ENCODE measurements around the gene SORCS1. TPM values are rescaled to one million over a fixed set of nuclear protein-coding genes. Genes with fewer than 3 reads are reported as not detected.

SORCS1 gene
- total RNA-seq (2021; fragmentation: NEBNext Ultra II Directional; extraction: Animal tissue kit (Norgen Biotek cat#: 25700)) = under 1 TPM in 3 of 6 experiments, not detected in 3; 0.09 to 0.14 (median 0.10) TPM
- long read RNA-seq = 0 reads

- TF ChIP-seq CTCF (IDR thresholded peaks at IDR 0.05) = no peak
- no peak for DNase-seq
- no peaks in the 10 kb centered on the region; the same call in 1 of the 2 replicates for H3K27me3 Mint-ChIP-seq (ENCODE audit: insufficient read depth)
- no peaks in the 10 kb centered on the region for H3K4me1 Mint-ChIP-seq (ENCODE audit: low read depth)
- H3K36me3 Mint-ChIP-seq (ENCODE audit: low read depth) = peaks cover 5% of the 10 kb centered on the region
- H3K4me3 Mint-ChIP-seq = no peak within 1 kb of the TSS
- peaks cover 23% of the 10 kb centered on the region for H3K9me3 Mint-ChIP-seq
- H3K27ac Mint-ChIP-seq = no peak within 1 kb of the TSS
Observed at GRCh38 chr10:107163881-107164861, at the start of gene SORCS1. SORCS1 (minus strand) TSS chr10:107164706.

GRCh38 chr10:107214261-107214660 lies 49.8 kb upstream of the SORCS1 start:
- no peak for TF ChIP-seq CTCF (IDR thresholded peaks at IDR 0.05)
- H3K9me3 Mint-ChIP-seq = peaks cover 43% of the 10 kb centered on the region
- no peak for DNase-seq
- H3K4me3 Mint-ChIP-seq = no peak overlapping the region
- H3K4me1 Mint-ChIP-seq (ENCODE audit: low read depth) = no peaks in the 10 kb centered on the region
- peaks cover 13% of the 10 kb centered on the region; the same call in 1 of the 2 replicates for H3K36me3 Mint-ChIP-seq (ENCODE audit: low read depth)
- peaks cover 3% of the 10 kb centered on the region for H3K27me3 Mint-ChIP-seq (ENCODE audit: insufficient read depth)
- no peak overlapping the region for H3K27ac Mint-ChIP-seq

- peaks cover 3% of the 10 kb centered on the region for H3K27me3 Mint-ChIP-seq (ENCODE audit: insufficient read depth)
Observed at GRCh38 chr10:107213861-107214260, 49.4 kb upstream of the SORCS1 start.

GRCh38 chr10:107206833-107207232 lies 42.3 kb upstream of the SORCS1 start:
- H3K9me3 Mint-ChIP-seq = peaks cover 49% of the 10 kb centered on the region
- H3K27ac Mint-ChIP-seq = no peak overlapping the region
- DNase-seq = no peak
- TF ChIP-seq CTCF (IDR thresholded peaks at IDR 0.05) = no peak
- H3K4me1 Mint-ChIP-seq (ENCODE audit: low read depth) = no peaks in the 10 kb centered on the region
- H3K27me3 Mint-ChIP-seq (ENCODE audit: insufficient read depth) = no peaks in the 10 kb centered on the region; the same call in 1 of the 2 replicates
- H3K4me3 Mint-ChIP-seq = no peak overlapping the region
- no peaks in the 10 kb centered on the region for H3K36me3 Mint-ChIP-seq (ENCODE audit: low read depth)

More at GRCh38 chr10:107213861-107214260, 49.4 kb upstream of the SORCS1 start:
- H3K9me3 Mint-ChIP-seq = peaks cover 43% of the 10 kb centered on the region
- no peak for DNase-seq
- H3K4me1 Mint-ChIP-seq (ENCODE audit: low read depth) = no peaks in the 10 kb centered on the region
- no peak for TF ChIP-seq CTCF (IDR thresholded peaks at IDR 0.05)
- no peak overlapping the region for H3K4me3 Mint-ChIP-seq
- H3K27ac Mint-ChIP-seq = no peak overlapping the region
- H3K36me3 Mint-ChIP-seq (ENCODE audit: low read depth) = peaks cover 13% of the 10 kb centered on the region; the same call in 1 of the 2 replicates

- Mint-ChIP-seq H3K27ac (no peak overlapping the region), H3K9me3 (peaks cover 29% of the 10 kb centered on the region), H3K27me3 (ENCODE audit: insufficient read depth) (no peaks in the 10 kb centered on the region), H3K4me3 (no peak overlapping the region), H3K4me1 (ENCODE audit: low read depth) (no peaks in the 10 kb centered on the region), H3K36me3 (ENCODE audit: low read depth) (peaks cover 5% of the 10 kb centered on the region)
- no peak for DNase-seq
- no peak for TF ChIP-seq CTCF (IDR thresholded peaks at IDR 0.05)
Observed at GRCh38 chr10:107169516-107169915, 5.0 kb upstream of the SORCS1 start.
